Mucosa of descending colon (tissue), 3 donors: ENCODE data around the gene EIF3D. TPM values are rescaled to one million over a fixed set of nuclear protein-coding genes. Genes with fewer than 3 reads are reported as not detected.

ENCODE experiments used
- ATAC-seq: fragments of 200-7000 bp; cut with Tn5 transposase; one replicate; pipeline ENCODE4 v1.9.1; 2020; ENCODE audit warnings: mild to moderate bottlenecking, moderate library complexity
- DNase-seq, 3 donors: peaks; one replicate each; pipeline ENCODE4 v3.0.0-alpha.2; 2020
- H3K36me3 ChIP-seq: fragments of 200-600 bp; one replicate; pipeline ENCODE4 v1.8.0; 2021; ENCODE audit warnings: low read depth, mild to moderate bottlenecking
- H3K4me1 ChIP-seq: fragments of 200-600 bp; one replicate; pipeline ENCODE4 v1.8.0; 2021; ENCODE audit warnings: low read depth, mild to moderate bottlenecking
- H3K4me3 ChIP-seq: fragments of 200-600 bp; one replicate; pipeline ENCODE4 v1.8.0; 2021; ENCODE audit warnings: mild to moderate bottlenecking
- H3K9me3 ChIP-seq: fragments of 200-600 bp; one replicate; pipeline ENCODE4 v1.8.0; 2021; ENCODE audit warnings: mild to moderate bottlenecking
- CTCF ChIP-seq: fragments of 200-600 bp; IDR thresholded peaks from one replicate; pipeline ENCODE4 v1.8.0; 2022; ENCODE audit warnings: antibody characterized with exemption, mild to moderate bottlenecking
- intact Hi-C, 2 donors: fragments of 100-400 bp; cut with DNase I in 1 of 2; cut with micrococcal nuclease in 1 of 2; formaldehyde crosslinking; loops; one replicate each; pipeline versions ENCODE4 v1.11.0 to v1.11.1; 2022; cut with DNase I, micrococcal nuclease
- long read RNA-seq, 2 donors: library from polyadenylated mRNA; unstranded; transcript quantifications; one replicate each; pipeline ENCODE4 v2.0.0, GENCODE V29; 2019 to 2021
- total RNA-seq, 3 donors: library from RNA; stranded (reverse); fragmentation: NEBNext Ultra II Directional in 2 of 3; extraction: Animal tissue kit (Norgen Biotek cat#: 25700) in 2 of 3; gene quantifications; one replicate each; pipeline versions ENCODE4 v1.2.1 to v1.2.4, GENCODE V29; 2021 to 2023
- donor health status: DM: no; HTN: no; CAD: no; lungs with moderate emphysema.
- donor health status: DM: no; HTN: no; CAD: no.
- donor health status: DM: no; HTN: yes; CAD: no.

The EIF3D gene
- 100 to 1,000 TPM; 135 to 145 (median 142) TPM for total RNA-seq
- long read RNA-seq, donor 1, transcript EIF3D-201 (15 exons, 2,155 nt): major isoform, 146 of 164 reads
- long read RNA-seq, donor 1, partial matches to known transcripts: 5 of 164 reads
- long read RNA-seq, donor 1, other reads (novel, unspliced or antisense): 12 of 164 reads
- long read RNA-seq, donor 2, transcript EIF3D-201 (15 exons, 2,155 nt): major isoform, 163 of 182 reads
- long read RNA-seq, donor 2, partial matches to known transcripts: 9 of 182 reads
- long read RNA-seq, donor 2, other reads (novel, unspliced or antisense): 9 of 182 reads

GRCh38 chr22:36528795-36529751 is at the start of gene EIF3D:
Gene EIF3D, minus strand, starts transcription at chr22:36529166. Its CDS starts 3,045 bp downstream, at chr22:36526121.
- Histone ChIP-seq H3K36me3 (peaks cover 8% of the 10 kb centered on the region), H3K4me3 (peak within 1 kb of the TSS; percentile 81), H3K9me3 (no peaks in the 10 kb centered on the region), H3K4me1 (peaks cover 6% of the 10 kb centered on the region)
- DNase-seq (peak; percentile 98 to 100 (median 99)), ATAC-seq (peak; percentile 97)
- intact Hi-C loops: no loop called here
- TF ChIP-seq CTCF: no peak

GRCh38 chr22:36578619-36579018 is 49.7 kb upstream of the EIF3D start:
- no peak for DNase-seq
- Histone ChIP-seq H3K4me3 (no peak overlapping the region), H3K36me3 (no peaks in the 10 kb centered on the region), H3K4me1 (no peaks in the 10 kb centered on the region), H3K9me3 (no peaks in the 10 kb centered on the region)
- intact Hi-C loops: no loop called here
- peak; percentile 35 for ATAC-seq
- no peak for TF ChIP-seq CTCF

- DNase-seq (no peak), ATAC-seq (no peak)
- intact Hi-C loops: no loop called here
- Histone ChIP-seq H3K36me3 (no peaks in the 10 kb centered on the region), H3K4me3 (no peak overlapping the region), H3K9me3 (no peaks in the 10 kb centered on the region), H3K4me1 (no peaks in the 10 kb centered on the region)
- TF ChIP-seq CTCF: no peak
Observed at GRCh38 chr22:36577019-36577418, 48.1 kb upstream of the EIF3D start.

GRCh38 chr22:36574728-36575127 is 45.8 kb upstream of the EIF3D start:
- Histone ChIP-seq H3K9me3 (no peaks in the 10 kb centered on the region), H3K4me1 (no peaks in the 10 kb centered on the region), H3K4me3 (no peak overlapping the region), H3K36me3 (no peaks in the 10 kb centered on the region)
- intact Hi-C loops: no loop called here
- ATAC-seq (no peak), DNase-seq (no peak)
- TF ChIP-seq CTCF: no peak

GRCh38 chr22:36573815-36574363 is 44.9 kb upstream of the EIF3D start:
- no peak for ATAC-seq
- DNase-seq: no peak
- no peaks in the 10 kb centered on the region for H3K36me3 ChIP-seq
- TF ChIP-seq CTCF: no peak
- no peak overlapping the region for H3K4me3 ChIP-seq
- no peaks in the 10 kb centered on the region for H3K4me1 ChIP-seq
- H3K9me3 ChIP-seq: no peaks in the 10 kb centered on the region
- intact Hi-C loops: no loop called here
